CD4-positive, alpha-beta T cell (primary cell): ENCODE measurements around the gene RMDN2. TPM values are rescaled to one million over a fixed set of nuclear protein-coding genes. Genes with fewer than 3 reads are reported as not detected.
A peak's percentile ranks its signal among the peaks of the same experiment; 100 is the strongest.

ENCODE experiments used
- ATAC-seq: fragments of 200-7000 bp; cut with Tn5 transposase; one replicate; pipeline ENCODE4 v1.10.0; 2022; ENCODE audit warnings: mild to moderate bottlenecking; ENCODE audit not compliant: poor library complexity
- CTCF ChIA-PET: fragments of 350-600 bp; sonication (Branson Sonifier 250); formaldehyde crosslinking; loops from one replicate; lab custom pipeline; 2021; ENCODE audit warnings: antibody characterized with exemption, inconsistent platforms; lab: Charles Lee
- POLR2A ChIA-PET: fragments of 350-600 bp; sonication (Branson Sonifier 250); formaldehyde crosslinking; loops from one replicate; lab custom pipeline; 2021; ENCODE audit warnings: antibody characterized with exemption, inconsistent platforms; lab: Charles Lee
- DNase-seq, 14 experiments: peaks; one replicate each; pipeline ENCODE4 v3.0.0-alpha.2; 2013 to 2020; ENCODE audit warnings: mixed read lengths in 2 of 14
- H3K27ac ChIP-seq, 2 donors: one replicate each; pipeline versions ENCODE4 v1.5.1 to v1.7.0; 2013; ENCODE audit warnings: low read length in 2 of 2, low read depth in 1 of 2, mild to moderate bottlenecking in 1 of 2
- H3K27me3 ChIP-seq, 2 experiments: 1 replicate in 1 of 2; 2 replicates in 1 of 2; pipeline versions ENCODE4 v1.6.1 to v1.7.0; 2013; ENCODE audit warnings: low read length in 2 of 2, control low read depth in 1 of 2, mild to moderate bottlenecking in 1 of 2, moderate library complexity in 1 of 2; ENCODE audit not compliant: insufficient read depth in 2 of 2, control insufficient read depth in 1 of 2
- H3K36me3 ChIP-seq: one replicate; pipeline ENCODE4 v1.6.1; 2013; ENCODE audit warnings: low read length, control low read depth; ENCODE audit not compliant: insufficient read depth
- H3K4me1 ChIP-seq: one replicate; pipeline ENCODE4 v1.6.1; 2013; ENCODE audit warnings: low read length, control low read depth; ENCODE audit not compliant: insufficient read depth
- H3K4me3 ChIP-seq: one replicate; pipeline ENCODE4 v1.5.1; 2013; ENCODE audit warnings: mild to moderate bottlenecking, low read length, moderate library complexity
- H3K9me3 ChIP-seq, 2 experiments: 1 replicate in 1 of 2; 2 replicates in 1 of 2; pipeline versions ENCODE4 v1.6.1 to v1.7.0; 2013; ENCODE audit warnings: low read length in 2 of 2, mild to moderate bottlenecking in 2 of 2, control low read depth in 1 of 2, moderate library complexity in 1 of 2; ENCODE audit not compliant: control insufficient read depth in 1 of 2, insufficient read depth in 1 of 2
- H3K27ac Mint-ChIP-seq: one replicate; pipeline ENCODE4 v1.8.0; 2020; ENCODE audit warnings: mixed read lengths
- H3K27me3 Mint-ChIP-seq: one replicate; pipeline ENCODE4 v1.8.0; 2021; ENCODE audit warnings: mixed read lengths
- H3K36me3 Mint-ChIP-seq: one replicate; pipeline ENCODE4 v1.8.0; 2021; ENCODE audit warnings: low read depth, mixed read lengths
- H3K4me1 Mint-ChIP-seq: one replicate; pipeline ENCODE4 v1.8.0; 2021; ENCODE audit warnings: low read depth, mixed read lengths
- H3K4me3 Mint-ChIP-seq: one replicate; pipeline ENCODE4 v1.8.0; 2020; ENCODE audit warnings: mild to moderate bottlenecking, mixed read lengths
- H3K9me3 Mint-ChIP-seq: one replicate; pipeline ENCODE4 v1.8.0; 2020; ENCODE audit warnings: mixed read lengths
- CTCF ChIP-seq: fragments of 200-600 bp; IDR thresholded peaks from one replicate; pipeline ENCODE4 v1.8.0; 2022; ENCODE audit warnings: antibody characterized with exemption, mild to moderate bottlenecking
- intact Hi-C, 2 experiments: fragments of 100-400 bp; cut with DNase I in 1 of 2; cut with micrococcal nuclease in 1 of 2; formaldehyde crosslinking; loops; one replicate each; pipeline versions ENCODE4 v1.15.1 to v1.9.0; 2023 to 2025; cut with DNase I, micrococcal nuclease
- total RNA-seq, 174 experiments: library from RNA in 2 of 174; stranded (reverse) in 2 of 174; gene quantifications; one replicate each; pipeline ENCODE4 v1.2.3 and lab custom pipeline; 2021 to 2026

Gene RMDN2
- total RNA-seq, 2 experiments from 2014 or later = 2.4 to 3.3 TPM

DNA sequence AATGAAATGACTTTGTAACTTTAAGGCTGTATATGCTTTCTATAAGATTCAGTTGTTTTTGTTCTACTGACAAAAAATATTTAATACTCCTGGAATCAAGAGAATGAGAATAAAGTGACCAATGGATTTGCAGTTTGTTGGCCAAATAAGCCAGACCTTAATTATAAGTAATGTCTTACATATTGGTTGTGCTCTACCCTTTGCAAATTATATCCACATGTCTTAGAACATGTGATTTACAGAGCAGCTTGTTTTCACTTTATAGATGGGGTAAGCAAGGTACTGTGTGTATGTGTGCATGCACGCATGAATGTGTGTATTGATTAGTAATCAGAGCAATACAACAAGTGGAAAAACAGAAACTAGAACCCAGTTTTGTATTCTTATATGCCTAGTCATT, 59.1 kb downstream of the RMDN2 start:
- ChIA-PET POLR2A (no interaction called here), CTCF (no interaction called here)
- DNase-seq (no peak), ATAC-seq (no peak)
- H3K4me3 Mint-ChIP-seq = no peak overlapping the region
- H3K36me3 Mint-ChIP-seq = no peaks in the 10 kb centered on the region
- no peaks in the 10 kb centered on the region for H3K36me3 ChIP-seq
- H3K4me3 ChIP-seq = no peak overlapping the region
- H3K4me1 ChIP-seq = no peaks in the 10 kb centered on the region
- H3K9me3 Mint-ChIP-seq = no peaks in the 10 kb centered on the region
- no peak for TF ChIP-seq CTCF
- peaks cover 0 to 5% of the 10 kb centered on the region in 2 experiments for H3K27me3 ChIP-seq
- intact Hi-C loops = no loop called here
- H3K27ac ChIP-seq = no peak overlapping the region
- H3K27me3 Mint-ChIP-seq = no peaks in the 10 kb centered on the region
- H3K27ac Mint-ChIP-seq = no peak overlapping the region
- no peaks in the 10 kb centered on the region for H3K9me3 ChIP-seq
- H3K4me1 Mint-ChIP-seq = peaks cover 4% of the 10 kb centered on the region

GRCh38 chr2:37984589-37984988, 59.5 kb downstream of the RMDN2 start:
- H3K4me1 Mint-ChIP-seq = peaks cover 4% of the 10 kb centered on the region
- intact Hi-C loops = no loop called here

GRCh38 chr2:37985333-37985732, 60.2 kb downstream of the RMDN2 start:
- Mint-ChIP-seq H3K27me3 (no peaks in the 10 kb centered on the region), H3K4me3 (no peak overlapping the region), H3K36me3 (no peaks in the 10 kb centered on the region), H3K4me1 (peaks cover 4% of the 10 kb centered on the region), H3K27ac (no peak overlapping the region), H3K9me3 (no peaks in the 10 kb centered on the region)
- POLR2A ChIA-PET = no interaction called here
- Histone ChIP-seq H3K27me3 (peaks cover 0 to 5% of the 10 kb centered on the region in 2 experiments), H3K9me3 (no peaks in the 10 kb centered on the region), H3K36me3 (no peaks in the 10 kb centered on the region), H3K4me3 (no peak overlapping the region), H3K4me1 (no peaks in the 10 kb centered on the region), H3K27ac (no peak overlapping the region)
- CTCF ChIA-PET = no interaction called here
- TF ChIP-seq CTCF = no peak
- intact Hi-C loops = no loop called here
- ATAC-seq = no peak
- peak in 2 of 14 experiments; percentile 7 to 25 for DNase-seq

More at GRCh38 chr2:37984589-37984988, 59.5 kb downstream of the RMDN2 start:
- Histone ChIP-seq H3K4me3 (no peak overlapping the region), H3K36me3 (no peaks in the 10 kb centered on the region), H3K9me3 (no peaks in the 10 kb centered on the region), H3K4me1 (no peaks in the 10 kb centered on the region), H3K27me3 (peaks cover 0 to 5% of the 10 kb centered on the region in 2 experiments), H3K27ac (no peak overlapping the region)
- ChIA-PET POLR2A (no interaction called here), CTCF (no interaction called here)
- no peak for TF ChIP-seq CTCF
- Mint-ChIP-seq H3K9me3 (no peaks in the 10 kb centered on the region), H3K27ac (no peak overlapping the region), H3K27me3 (no peaks in the 10 kb centered on the region), H3K36me3 (no peaks in the 10 kb centered on the region), H3K4me3 (no peak overlapping the region)
- DNase-seq (no peak), ATAC-seq (no peak)
